Measurements from ENCODE around the gene VCAN. TPM values are rescaled to one million over a fixed set of nuclear protein-coding genes. Genes with fewer than 3 reads are reported as not detected.
A peak's percentile ranks its signal among the peaks of the same experiment; 100 is the strongest.

VCAN gene
- polyA plus RNA-seq, 3 donors from 2014 or later: 0.86 to 5.4 (median 1.6) TPM

DNA sequence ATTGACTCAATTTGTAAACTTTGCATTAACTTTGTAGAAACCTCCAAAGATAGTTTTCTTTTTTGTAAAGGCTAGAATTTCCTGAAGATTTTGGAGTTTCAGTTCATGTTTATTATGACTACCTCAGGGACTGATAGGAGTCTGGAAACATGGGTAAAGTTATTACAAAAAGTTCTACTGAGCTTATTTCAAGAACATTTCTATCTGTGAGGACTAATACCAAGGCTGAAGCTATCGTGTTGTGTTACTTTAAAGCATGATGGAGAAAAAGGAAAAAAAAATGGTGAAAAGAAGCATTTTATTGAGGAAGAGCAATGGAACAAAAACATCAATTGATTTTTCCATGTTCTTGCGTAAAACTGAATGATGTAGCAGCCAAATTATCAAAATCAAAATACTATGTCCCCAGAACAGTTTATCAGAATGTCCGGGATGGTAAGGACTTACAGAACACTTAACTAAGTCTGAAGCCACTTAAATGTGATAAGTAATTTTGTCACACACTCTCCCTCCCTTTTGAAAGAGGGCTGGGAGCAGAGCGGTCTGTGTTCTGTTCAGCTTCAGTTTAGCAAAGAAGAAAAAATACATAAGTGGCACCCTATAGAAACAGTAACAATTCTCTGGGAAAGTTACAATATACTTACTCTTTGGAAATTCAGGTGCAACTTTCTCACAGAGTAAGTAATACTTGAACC lies 25.1 kb upstream of the VCAN start:
- Mint-ChIP-seq H3K27ac (no peak overlapping the region), H3K9me3 (peaks cover 0 to 6% (median 0%) of the 10 kb centered on the region in 6 donors), H3K4me3 (no peak overlapping the region), H3K4me1 (no peaks in the 10 kb centered on the region), H3K27me3 (ENCODE audit: low read depth in 3 of 3) (peaks cover 0 to 2% (median 0%) of the 10 kb centered on the region in 3 donors), H3K36me3 (no peaks in the 10 kb centered on the region)
- no peak for DNase-seq

DNA sequence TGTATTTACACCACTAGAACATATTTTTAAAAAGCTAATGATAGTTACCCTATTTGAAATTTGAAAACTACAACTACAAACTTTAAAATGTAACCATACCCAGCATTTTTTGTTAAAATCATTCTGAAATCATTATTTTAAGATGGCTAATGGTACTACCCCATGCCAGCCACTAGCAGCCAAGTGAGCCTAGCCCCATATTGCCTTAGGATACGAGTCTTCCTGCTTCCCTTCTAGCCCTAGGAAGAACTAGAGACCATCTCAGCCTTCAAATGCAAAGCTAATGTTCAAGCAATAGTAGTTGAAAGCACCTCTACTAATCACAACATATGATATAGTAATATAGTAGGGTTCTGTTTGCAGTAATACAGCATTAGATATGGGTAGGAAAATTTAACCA lies 24.0 kb upstream of the VCAN start:
- Mint-ChIP-seq H3K4me1 (no peaks in the 10 kb centered on the region), H3K27ac (no peak overlapping the region), H3K9me3 (peaks cover 0 to 7% (median 0%) of the 10 kb centered on the region in 6 donors), H3K36me3 (no peaks in the 10 kb centered on the region), H3K27me3 (ENCODE audit: low read depth in 3 of 3) (peaks cover 0 to 2% (median 0%) of the 10 kb centered on the region in 3 donors), H3K4me3 (no peak overlapping the region)
- no peak for DNase-seq

DNA sequence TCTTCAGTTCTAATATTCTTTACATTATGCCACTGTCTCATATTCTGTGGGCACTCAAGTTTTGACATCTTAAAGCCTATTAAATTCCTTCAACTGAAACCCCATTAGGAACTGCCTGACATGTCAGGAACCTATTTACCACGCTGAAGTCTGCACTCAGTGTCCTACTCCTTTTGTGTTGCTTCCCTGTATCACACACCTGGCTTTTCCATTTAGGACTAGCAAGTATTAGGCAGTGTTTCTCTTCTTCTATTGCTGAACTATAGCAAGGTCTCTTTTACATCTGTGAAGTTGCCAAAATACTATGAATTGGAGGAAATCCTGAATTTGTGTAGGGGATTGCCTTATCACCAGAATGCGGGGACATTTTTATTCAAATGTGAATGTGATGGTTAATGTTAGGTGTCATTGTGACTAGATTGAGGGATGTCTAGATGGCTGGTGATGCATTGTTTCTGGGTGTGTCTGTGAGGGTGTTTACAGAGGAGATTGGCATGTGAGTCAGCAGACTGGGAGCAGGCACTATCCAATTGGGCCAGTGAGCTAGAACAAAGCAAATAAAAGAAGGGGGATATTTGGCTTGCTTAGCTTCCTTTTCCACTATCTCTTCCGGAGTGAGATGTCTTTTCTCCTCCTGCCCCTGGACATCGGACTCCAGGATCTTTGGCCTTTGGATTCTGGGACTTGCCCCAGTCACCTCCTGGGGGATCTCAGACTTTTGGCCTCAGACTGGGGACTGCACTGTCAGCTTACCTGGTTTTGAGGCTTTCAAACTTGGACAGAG lies 21.2 kb upstream of the VCAN start:
- Mint-ChIP-seq H3K4me3 (no peak overlapping the region), H3K36me3 (no peaks in the 10 kb centered on the region), H3K27ac (no peak overlapping the region), H3K4me1 (no peaks in the 10 kb centered on the region), H3K27me3 (ENCODE audit: low read depth in 3 of 3) (peaks cover 0 to 4% (median 2%) of the 10 kb centered on the region in 3 donors), H3K9me3 (peaks cover 8 to 31% (median 16%) of the 10 kb centered on the region in 6 donors)
- no peak for DNase-seq

DNA sequence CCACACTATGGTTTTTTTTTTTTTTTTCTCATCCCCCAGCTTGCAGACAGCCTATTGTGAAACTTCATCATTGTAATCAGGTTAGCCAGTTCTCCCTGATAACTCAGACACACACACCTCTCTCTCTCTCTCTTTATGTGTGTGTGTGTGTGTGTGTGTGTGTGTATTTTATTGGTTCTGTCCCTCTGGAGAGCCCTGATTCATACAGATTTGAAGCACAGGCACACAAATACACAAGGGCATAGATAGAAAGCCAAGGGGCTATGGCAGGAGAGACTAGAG lies 20.6 kb upstream of the VCAN start:
- Mint-ChIP-seq H3K36me3 (no peaks in the 10 kb centered on the region), H3K4me1 (no peaks in the 10 kb centered on the region), H3K27ac (no peak overlapping the region), H3K4me3 (no peak overlapping the region), H3K27me3 (ENCODE audit: low read depth in 3 of 3) (peaks cover 0 to 4% (median 2%) of the 10 kb centered on the region in 3 donors), H3K9me3 (peaks cover 8 to 31% (median 16%) of the 10 kb centered on the region in 6 donors)
- DNase-seq: no peak

DNA sequence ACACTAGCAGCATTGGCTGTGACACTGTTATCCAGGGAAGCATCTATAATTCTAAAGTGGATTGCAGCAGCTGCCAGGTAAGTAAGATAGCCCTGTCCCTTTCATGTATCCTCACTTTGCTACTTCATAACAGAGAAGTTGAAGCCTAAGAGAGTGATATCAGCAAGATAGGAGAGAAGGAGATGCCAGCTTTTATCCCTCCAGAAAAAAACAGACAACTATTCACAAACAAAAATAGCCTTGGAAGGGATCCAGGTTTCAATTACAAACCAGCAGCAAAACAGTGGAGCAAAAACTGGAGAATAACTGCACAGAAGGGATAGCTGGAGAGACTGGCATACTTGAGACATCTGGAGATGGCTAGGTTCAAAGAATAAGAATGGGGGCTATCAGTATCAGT lies 19.6 kb upstream of the VCAN start:
- Mint-ChIP-seq H3K4me1 (no peaks in the 10 kb centered on the region), H3K27ac (no peak overlapping the region), H3K27me3 (ENCODE audit: low read depth in 3 of 3) (peaks cover 0 to 4% (median 0%) of the 10 kb centered on the region in 3 donors), H3K4me3 (no peak overlapping the region), H3K9me3 (peaks cover 8 to 35% (median 16%) of the 10 kb centered on the region in 6 donors), H3K36me3 (no peaks in the 10 kb centered on the region)
- DNase-seq: no peak

DNA sequence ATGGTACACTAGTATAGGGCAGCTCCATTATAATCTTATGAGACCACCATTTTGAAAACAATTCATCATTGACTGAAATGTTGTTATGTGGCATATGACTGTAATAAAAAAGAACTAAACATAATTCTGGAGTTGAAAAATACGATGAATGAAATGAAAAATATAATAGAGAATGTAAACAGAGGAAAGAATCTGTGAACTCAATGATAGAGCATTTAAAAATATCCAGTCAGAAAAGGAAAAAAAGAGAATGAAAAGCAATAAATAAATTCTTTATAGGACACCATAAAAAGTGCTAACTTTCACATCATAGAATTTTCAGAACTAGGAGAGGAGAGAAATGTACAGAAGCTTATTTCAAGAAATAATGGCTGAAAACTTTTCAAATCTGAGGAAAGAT lies 17.6 kb upstream of the VCAN start:
- Mint-ChIP-seq H3K27ac (no peak overlapping the region), H3K36me3 (no peaks in the 10 kb centered on the region), H3K9me3 (peaks cover 12 to 36% (median 16%) of the 10 kb centered on the region in 6 donors), H3K4me1 (no peaks in the 10 kb centered on the region), H3K4me3 (no peak overlapping the region), H3K27me3 (ENCODE audit: low read depth in 3 of 3) (peaks cover 0 to 4% (median 0%) of the 10 kb centered on the region in 3 donors)
- DNase-seq: no peak

DNA sequence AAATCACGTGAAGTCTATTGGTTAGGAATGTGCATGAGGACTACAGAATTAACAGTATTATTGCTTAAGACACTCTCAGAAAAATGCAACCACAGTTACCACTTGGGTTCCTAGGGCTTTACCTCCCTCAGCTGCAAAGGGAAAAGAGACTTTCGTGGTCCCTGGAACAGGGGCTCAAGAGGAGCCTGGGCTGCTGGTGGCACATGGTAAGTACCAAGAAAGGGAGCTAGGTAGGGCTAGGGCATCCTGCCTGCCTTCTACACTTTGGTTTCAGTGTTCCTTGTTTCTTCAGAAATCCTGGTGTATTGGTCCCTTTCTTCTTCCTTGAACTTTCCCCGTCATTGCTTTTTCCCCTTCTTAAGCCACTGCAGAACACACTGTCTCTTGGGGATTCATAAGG lies 7.3 kb upstream of the VCAN start:
- peaks cover 3 to 11% (median 7%) of the 10 kb centered on the region in 3 donors for H3K27me3 Mint-ChIP-seq (ENCODE audit: low read depth in 3 of 3)
- H3K4me1 Mint-ChIP-seq: no peaks in the 10 kb centered on the region
- no peak for DNase-seq
- H3K36me3 Mint-ChIP-seq: peaks cover 0 to 4% (median 4%) of the 10 kb centered on the region in 3 donors
- H3K9me3 Mint-ChIP-seq: peaks cover 2 to 13% (median 3%) of the 10 kb centered on the region in 6 donors
- H3K4me3 Mint-ChIP-seq: no peak overlapping the region
- no peak overlapping the region for H3K27ac Mint-ChIP-seq

DNA sequence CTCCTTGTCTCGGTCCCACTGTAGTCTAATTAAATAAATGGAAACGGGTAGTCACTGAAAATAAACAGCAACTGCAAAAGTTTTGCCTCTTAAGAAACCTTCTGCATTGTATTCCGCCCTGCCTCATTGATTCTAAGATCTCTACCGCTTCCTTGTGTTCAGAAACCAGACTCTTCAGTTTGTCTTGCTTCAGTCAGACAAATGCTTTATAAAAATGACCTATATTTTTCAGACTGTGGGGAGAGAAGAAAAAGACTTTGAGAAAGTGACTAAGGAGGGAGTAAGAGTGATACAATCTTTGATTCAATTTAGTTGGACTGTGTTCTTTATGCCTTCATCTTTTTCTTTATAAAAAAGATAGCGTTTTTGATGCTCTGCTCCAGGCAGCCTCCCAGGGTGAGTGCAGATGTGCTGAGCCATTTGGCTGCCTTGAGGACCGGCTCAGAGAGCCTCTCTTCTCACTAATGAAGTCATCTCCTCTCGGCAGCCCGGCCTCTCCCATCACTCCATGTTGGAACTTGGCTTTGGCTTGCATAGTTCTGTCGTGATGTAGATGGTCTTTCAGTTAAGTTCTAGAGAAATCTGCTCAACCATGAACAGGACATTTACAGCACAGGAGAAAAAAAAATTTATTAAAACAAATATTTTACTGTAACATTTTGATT lies 4.0 kb upstream of the VCAN start:
- DNase-seq: no peak
- H3K4me3 Mint-ChIP-seq: no peak overlapping the region
- H3K9me3 Mint-ChIP-seq: peaks cover 2 to 13% (median 4%) of the 10 kb centered on the region in 6 donors
- peaks cover 0 to 4% (median 4%) of the 10 kb centered on the region in 3 donors for H3K36me3 Mint-ChIP-seq
- H3K27me3 Mint-ChIP-seq (ENCODE audit: low read depth in 3 of 3): peaks cover 20 to 27% (median 25%) of the 10 kb centered on the region in 3 donors
- peaks cover 3 to 10% of the 10 kb centered on the region in 2 donors for H3K4me1 Mint-ChIP-seq
- no peak overlapping the region for H3K27ac Mint-ChIP-seq

DNA sequence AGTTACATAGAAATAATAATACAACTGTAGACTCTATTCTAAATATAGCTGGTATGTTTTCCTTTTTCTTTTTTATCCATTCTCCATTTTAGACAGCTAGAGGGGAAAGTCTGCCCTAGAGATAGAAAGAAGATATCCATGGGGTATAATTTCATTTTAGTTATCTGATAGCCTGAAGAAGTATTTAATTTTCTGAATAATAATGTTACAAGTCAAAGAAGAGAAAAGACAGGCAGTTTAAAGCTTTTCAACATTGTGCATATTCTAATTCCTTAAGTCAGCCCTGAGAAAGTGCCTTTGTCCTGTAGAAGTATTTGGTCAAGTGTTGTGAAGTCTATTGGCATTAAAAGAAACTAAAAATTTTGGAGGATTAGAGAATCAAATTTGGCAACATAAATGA lies 2.5 kb upstream of the VCAN start:
- Mint-ChIP-seq H3K27me3 (ENCODE audit: low read depth in 3 of 3) (peaks cover 25 to 38% (median 37%) of the 10 kb centered on the region in 3 donors), H3K4me3 (no peak overlapping the region), H3K4me1 (peaks cover 14 to 25% of the 10 kb centered on the region in 2 donors), H3K27ac (no peak overlapping the region), H3K36me3 (peaks cover 0 to under 1% (median under 1%) of the 10 kb centered on the region in 3 donors), H3K9me3 (peaks cover 0 to 9% (median 3%) of the 10 kb centered on the region in 6 donors)
- no peak for DNase-seq

DNA sequence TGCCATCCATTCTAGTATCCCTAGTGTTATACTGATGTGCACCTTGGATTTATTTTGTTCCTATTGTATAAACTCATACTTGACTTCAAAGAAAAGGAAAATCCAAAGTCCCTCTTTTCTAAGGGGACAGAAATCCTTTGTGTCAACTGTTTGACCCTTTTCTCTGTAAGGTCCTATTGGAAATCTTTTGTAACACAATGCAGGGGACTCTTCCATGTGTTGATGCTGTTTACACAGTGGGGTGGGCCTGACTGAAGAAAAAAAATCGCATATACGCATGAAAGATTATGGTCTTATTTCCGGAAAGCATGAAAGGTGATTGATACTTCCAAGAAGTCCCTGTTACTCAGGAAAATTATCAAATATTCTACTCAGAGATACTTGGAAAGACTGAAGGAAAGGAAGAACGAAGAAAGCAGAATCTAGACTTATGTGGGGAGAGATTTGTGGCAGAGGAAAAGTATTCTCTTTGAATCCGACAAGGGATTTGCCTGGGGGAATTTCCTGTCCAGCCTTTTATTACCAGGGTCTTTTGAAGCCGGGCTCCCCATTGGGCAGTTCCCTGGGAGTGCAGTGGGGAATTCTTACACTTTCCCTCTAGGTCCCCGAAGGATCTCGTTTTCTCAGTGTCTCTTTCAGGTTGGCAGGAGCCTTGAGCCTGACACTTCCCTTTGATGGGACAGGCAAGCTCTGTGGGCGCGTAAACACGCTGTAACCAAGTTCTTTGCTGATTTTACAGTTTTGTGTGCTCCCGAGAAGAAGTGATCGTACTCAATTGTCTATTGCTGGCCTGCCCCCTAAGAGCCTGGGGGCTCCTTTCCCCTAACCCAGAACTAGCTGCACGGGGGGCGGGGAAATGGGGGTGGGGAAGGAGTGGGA lies 779 bp upstream of the VCAN start:
- no peak for DNase-seq
- Mint-ChIP-seq H3K9me3 (peaks cover 0 to 15% (median under 1%) of the 10 kb centered on the region in 6 donors), H3K27ac (peak overlapping the region in 1 of 6 donors; percentile 34), H3K4me1 (peaks cover 18 to 40% of the 10 kb centered on the region in 2 donors), H3K4me3 (peak overlapping the region in 1 of 5 donors; percentile 30), H3K27me3 (ENCODE audit: low read depth in 3 of 3) (peaks cover 23 to 47% (median 40%) of the 10 kb centered on the region in 3 donors), H3K36me3 (no peaks in the 10 kb centered on the region)

DNA sequence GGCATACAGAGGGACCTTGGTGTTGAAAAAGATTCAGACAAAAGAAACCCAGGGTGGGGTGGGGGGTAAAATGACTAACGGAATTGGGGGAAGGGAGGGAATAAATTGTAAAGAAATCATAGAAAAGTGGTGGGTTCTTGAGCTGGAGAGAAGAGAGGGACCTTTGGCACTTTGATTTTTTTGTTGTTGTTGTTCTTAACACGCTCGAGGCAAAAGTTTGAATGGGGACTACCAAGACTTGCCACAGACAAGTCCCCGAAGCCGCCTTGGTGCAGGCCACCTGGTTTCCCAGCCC lies 616 bp downstream of the VCAN start:
- DNase-seq: no peak
- H3K9me3 Mint-ChIP-seq: peaks cover 0 to 22% (median 2%) of the 10 kb centered on the region in 6 donors

DNA sequence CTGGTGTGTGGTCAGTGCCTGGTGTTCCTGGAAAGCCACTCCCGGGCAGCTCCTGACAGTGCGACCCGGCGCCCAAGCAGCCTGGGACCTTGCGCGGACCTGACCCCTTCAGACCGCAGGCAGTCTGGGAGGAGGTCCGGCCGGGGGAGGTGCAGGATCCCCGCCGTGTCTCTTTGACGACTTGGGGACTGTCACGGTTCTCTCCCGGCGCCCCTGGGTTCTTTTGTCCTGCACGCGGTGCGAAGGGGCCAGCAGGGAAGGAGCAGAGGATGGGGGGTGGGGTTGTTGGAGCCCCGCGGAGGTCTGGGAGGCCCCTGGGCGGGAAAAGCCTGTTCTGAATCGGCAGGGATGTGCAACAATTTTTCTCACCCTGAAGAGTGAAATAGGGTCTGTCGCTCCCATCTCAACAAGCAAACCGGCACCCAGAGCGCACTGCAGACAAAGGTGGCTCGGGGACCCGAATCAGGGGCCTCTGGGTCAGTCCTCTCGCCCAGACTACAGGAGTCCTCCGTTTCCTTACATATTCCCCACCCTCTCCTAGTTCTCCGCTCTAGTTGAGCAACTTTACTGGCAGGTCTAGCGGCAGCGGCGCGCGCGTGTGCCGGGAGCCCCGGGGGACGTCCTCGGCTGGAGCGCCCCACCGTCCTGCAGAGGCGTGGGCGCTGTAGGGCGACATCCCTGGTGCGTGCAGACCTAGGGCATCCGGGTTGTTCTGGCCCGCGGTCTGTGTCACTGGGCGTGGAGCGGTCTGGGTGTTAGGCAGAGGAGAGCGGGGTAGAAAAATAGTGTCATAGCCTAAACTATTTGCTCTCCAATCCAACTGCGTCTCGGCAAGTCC lies 1.2 kb downstream of the VCAN start:
- DNase-seq: peak in 2 of 3 donors; percentile 9 to 12
- Mint-ChIP-seq H3K4me3 (peak overlapping the region; percentile 57 to 79 (median 74)), H3K9me3 (peaks cover 0 to 26% (median 2%) of the 10 kb centered on the region in 6 donors), H3K36me3 (no peaks in the 10 kb centered on the region), H3K4me1 (peaks cover 18 to 40% of the 10 kb centered on the region in 2 donors), H3K27me3 (ENCODE audit: low read depth in 3 of 3) (peaks cover 22 to 51% (median 39%) of the 10 kb centered on the region in 3 donors), H3K27ac (no peak overlapping the region)

More for the DNA sequence above, 616 bp downstream of the VCAN start:
- H3K27ac Mint-ChIP-seq: no peak overlapping the region
- H3K27me3 Mint-ChIP-seq (ENCODE audit: low read depth in 3 of 3): peaks cover 24 to 51% (median 39%) of the 10 kb centered on the region in 3 donors
- H3K36me3 Mint-ChIP-seq: no peaks in the 10 kb centered on the region
- peak overlapping the region in 4 of 5 donors; percentile 29 to 65 (median 38) for H3K4me3 Mint-ChIP-seq
- H3K4me1 Mint-ChIP-seq: peaks cover 18 to 40% of the 10 kb centered on the region in 2 donors

Measured in immature natural killer cell (primary cell).